HL-60 (cell line): ENCODE measurements around the gene ADIPOR2.
"Not testable (repeated sequence)": the region's sequence is repeated elsewhere in the genome, so short reads cannot be mapped to it uniquely, and the experiment has no call there.

Experiments used
- DNase-seq, 2 experiments: peaks; one replicate each; pipeline ENCODE4 v3.0.0-alpha.2; 2010 to 2020; ENCODE audit warnings: low read depth in 1 of 2, low spot score in 1 of 2
- H3K27ac ChIP-seq: fragments of 250-450 bp; sonication (Bioruptor Pico); replicated peaks from 2 replicates; pipeline ENCODE4 v1.5.1; 2020; ENCODE audit warnings: mild to moderate bottlenecking, moderate library complexity
- H3K27me3 ChIP-seq: fragments of 250-450 bp; sonication (Bioruptor Pico); 2 replicates; pipeline ENCODE4 v1.5.1; 2021; ENCODE audit warnings: mild to moderate bottlenecking, moderate library complexity; ENCODE audit not compliant: insufficient read depth, poor library complexity, severe bottlenecking
- H3K4me3 ChIP-seq: replicated peaks from 2 replicates; pipeline ENCODE4 v1.5.1; 2011; ENCODE audit warnings: mild to moderate bottlenecking, control low read depth, low read length; ENCODE audit not compliant: insufficient read depth
- GABPA ChIP-seq: IDR thresholded peaks from 2 replicates; pipeline ENCODE4 v1.6.1; 2012; ENCODE audit warnings: low read depth
- POLR2AphosphoS5 ChIP-seq: IDR thresholded peaks from 2 replicates; pipeline ENCODE4 v1.6.1; 2012; ENCODE audit warnings: low read depth
- SPI1 ChIP-seq: IDR thresholded peaks from 2 replicates; pipeline ENCODE4 v1.6.1; 2012; ENCODE audit warnings: low read depth, mild to moderate bottlenecking, borderline replicate concordance
- TF ChIP-seq, protein P1 (sequence below): IDR thresholded peaks from 2 replicates; pipeline ENCODE4 v1.6.1; 2012; ENCODE audit warnings: low read depth; ENCODE audit not compliant: insufficient replicate concordance
- TF ChIP-seq, protein P2 (sequence below): IDR thresholded peaks from one replicate; pipeline ENCODE4 v1.5.1; 2011; ENCODE audit warnings: low read length, control low read depth, inconsistent platforms; ENCODE audit not compliant: insufficient read depth

Gene ADIPOR2

DNA sequence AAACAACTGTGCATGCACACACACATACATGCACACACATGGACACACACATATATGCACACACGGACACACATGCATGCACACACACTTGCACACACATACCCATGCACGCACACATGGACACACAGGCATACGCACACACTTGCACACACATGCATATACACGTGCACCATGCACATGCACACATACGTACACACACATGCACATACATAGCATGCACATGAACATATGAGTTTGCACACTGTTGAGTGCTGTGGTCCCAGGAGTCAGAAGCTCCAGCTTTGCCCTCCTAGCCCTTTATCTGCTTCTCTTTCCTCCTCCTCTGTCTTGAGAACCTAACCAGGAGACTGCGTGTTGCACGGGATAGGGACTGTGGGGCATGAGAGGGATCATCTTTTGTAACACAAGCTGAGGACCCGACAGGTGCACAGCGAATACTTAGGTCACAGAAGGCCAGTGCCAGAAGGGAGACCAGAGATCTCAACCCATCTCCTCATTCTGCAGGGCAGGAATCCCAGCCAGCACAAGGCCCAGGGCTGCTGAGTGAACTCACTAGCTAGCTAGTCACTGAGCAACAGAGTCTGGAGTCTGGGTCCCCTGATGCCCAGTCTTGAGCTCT lies 126.0 kb downstream of the ADIPOR2 start:
- no peak for TF ChIP-seq GABPA
- no peak for TF ChIP-seq POLR2AphosphoS5
- TF ChIP-seq, protein P1, sequence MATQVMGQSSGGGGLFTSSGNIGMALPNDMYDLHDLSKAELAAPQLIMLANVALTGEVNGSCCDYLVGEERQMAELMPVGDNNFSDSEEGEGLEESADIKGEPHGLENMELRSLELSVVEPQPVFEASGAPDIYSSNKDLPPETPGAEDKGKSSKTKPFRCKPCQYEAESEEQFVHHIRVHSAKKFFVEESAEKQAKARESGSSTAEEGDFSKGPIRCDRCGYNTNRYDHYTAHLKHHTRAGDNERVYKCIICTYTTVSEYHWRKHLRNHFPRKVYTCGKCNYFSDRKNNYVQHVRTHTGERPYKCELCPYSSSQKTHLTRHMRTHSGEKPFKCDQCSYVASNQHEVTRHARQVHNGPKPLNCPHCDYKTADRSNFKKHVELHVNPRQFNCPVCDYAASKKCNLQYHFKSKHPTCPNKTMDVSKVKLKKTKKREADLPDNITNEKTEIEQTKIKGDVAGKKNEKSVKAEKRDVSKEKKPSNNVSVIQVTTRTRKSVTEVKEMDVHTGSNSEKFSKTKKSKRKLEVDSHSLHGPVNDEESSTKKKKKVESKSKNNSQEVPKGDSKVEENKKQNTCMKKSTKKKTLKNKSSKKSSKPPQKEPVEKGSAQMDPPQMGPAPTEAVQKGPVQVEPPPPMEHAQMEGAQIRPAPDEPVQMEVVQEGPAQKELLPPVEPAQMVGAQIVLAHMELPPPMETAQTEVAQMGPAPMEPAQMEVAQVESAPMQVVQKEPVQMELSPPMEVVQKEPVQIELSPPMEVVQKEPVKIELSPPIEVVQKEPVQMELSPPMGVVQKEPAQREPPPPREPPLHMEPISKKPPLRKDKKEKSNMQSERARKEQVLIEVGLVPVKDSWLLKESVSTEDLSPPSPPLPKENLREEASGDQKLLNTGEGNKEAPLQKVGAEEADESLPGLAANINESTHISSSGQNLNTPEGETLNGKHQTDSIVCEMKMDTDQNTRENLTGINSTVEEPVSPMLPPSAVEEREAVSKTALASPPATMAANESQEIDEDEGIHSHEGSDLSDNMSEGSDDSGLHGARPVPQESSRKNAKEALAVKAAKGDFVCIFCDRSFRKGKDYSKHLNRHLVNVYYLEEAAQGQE = no peak
- no peak for TF ChIP-seq SPI1
- TF ChIP-seq, protein P2, sequence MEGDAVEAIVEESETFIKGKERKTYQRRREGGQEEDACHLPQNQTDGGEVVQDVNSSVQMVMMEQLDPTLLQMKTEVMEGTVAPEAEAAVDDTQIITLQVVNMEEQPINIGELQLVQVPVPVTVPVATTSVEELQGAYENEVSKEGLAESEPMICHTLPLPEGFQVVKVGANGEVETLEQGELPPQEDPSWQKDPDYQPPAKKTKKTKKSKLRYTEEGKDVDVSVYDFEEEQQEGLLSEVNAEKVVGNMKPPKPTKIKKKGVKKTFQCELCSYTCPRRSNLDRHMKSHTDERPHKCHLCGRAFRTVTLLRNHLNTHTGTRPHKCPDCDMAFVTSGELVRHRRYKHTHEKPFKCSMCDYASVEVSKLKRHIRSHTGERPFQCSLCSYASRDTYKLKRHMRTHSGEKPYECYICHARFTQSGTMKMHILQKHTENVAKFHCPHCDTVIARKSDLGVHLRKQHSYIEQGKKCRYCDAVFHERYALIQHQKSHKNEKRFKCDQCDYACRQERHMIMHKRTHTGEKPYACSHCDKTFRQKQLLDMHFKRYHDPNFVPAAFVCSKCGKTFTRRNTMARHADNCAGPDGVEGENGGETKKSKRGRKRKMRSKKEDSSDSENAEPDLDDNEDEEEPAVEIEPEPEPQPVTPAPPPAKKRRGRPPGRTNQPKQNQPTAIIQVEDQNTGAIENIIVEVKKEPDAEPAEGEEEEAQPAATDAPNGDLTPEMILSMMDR = no peak
- DNase-seq = no peak
- no peak overlapping the region for H3K4me3 ChIP-seq
- peaks cover 12% of the 10 kb centered on the region for H3K27me3 ChIP-seq
- no peak overlapping the region for H3K27ac ChIP-seq

GRCh38 chr12:1817928-1818327 lies 127.1 kb downstream of the ADIPOR2 start:
- H3K4me3 ChIP-seq, DNase-seq, H3K27ac ChIP-seq: not testable (repeated sequence)
- H3K27me3 ChIP-seq = peaks cover 12% of the 10 kb centered on the region

DNA sequence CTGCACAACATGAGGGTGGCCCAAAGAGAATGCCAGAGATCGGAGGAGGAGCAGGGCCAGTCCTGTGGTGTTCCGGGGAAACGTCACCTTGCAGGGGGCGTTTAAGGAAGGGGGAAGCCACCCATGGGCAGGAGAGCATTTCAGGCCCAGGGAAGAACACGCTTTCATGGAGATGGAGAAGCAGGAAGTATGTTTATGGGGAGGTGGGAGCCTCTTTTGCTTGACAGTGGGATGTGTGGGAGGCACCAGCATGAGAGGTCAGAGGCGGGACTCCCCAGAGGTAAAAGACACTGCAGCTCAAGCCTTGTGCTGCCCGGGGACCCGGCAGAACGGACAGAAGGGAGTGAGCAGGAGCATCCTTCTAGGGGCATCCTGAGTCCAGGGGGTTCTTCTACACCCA lies 128.2 kb downstream of the ADIPOR2 start:
- DNase-seq = no peak
- Histone ChIP-seq H3K27me3 (peaks cover 12% of the 10 kb centered on the region), H3K27ac (no peak overlapping the region), H3K4me3 (no peak overlapping the region)
- no peak for TF ChIP-seq GABPA
- TF ChIP-seq POLR2AphosphoS5 = no peak
- TF ChIP-seq, protein P2 = no peak
- TF ChIP-seq, protein P1 = no peak
- no peak for TF ChIP-seq SPI1

DNA sequence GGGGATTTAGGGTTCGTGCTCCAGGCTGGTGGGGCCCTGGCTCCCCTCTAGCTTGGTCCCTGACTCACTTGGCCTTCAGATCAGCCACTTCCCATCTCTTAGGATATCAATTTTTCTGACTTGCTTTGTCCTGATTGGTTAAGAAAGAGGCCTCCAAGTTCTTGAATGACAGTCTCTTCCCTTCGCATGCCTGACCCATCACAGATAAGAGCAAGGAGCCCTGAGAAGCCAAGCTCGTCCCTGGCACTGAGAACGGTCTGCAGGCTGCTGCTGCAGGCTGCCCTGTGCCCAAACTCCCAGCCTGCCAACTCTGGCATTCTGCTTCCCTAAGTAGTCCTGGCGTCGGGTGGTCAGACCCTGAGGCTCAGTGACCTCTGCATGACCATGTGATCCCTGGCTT lies 128.7 kb downstream of the ADIPOR2 start:
- Histone ChIP-seq H3K4me3 (no peak overlapping the region), H3K27me3 (peaks cover 12% of the 10 kb centered on the region), H3K27ac (no peak overlapping the region)
- TF ChIP-seq, protein P1 = no peak
- TF ChIP-seq, protein P2 = no peak
- TF ChIP-seq POLR2AphosphoS5 (no peak), GABPA (no peak), SPI1 (no peak)
- DNase-seq = no peak
